ENCODE measurements around the gene AEBP1.

AEBP1 gene

DNA sequence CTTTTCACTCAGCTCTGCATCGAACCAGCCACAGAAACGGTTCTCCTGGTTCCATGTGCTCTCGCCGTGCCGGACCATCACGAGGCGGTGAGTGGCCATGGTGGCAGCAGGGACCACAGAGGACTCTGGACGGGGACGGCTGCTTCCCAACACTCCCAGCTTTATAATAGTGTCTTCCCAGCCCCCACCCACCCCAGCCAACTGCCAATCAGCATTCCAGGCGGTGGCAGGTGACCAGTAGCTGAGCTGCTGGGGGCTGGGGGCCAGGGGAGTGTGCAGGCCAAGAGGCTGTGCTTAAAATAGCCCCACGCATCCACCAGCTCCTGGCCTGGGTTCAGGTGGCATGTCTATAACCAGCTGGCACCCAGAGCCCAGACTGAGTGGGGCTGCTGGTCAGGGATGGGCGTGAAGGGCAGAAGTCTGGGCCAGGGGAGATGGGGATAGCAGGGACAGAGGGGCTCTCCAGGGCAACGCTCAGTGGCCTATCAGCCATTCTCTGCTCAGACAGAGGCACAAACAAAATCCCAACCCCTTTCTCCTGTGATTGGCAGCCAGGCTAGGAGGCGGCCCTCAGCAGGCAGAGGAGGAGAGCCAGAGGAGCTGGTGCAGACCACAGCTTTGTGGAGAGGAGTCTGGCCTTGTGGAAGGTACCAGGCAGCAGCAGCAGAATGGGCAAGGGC lies 38.6 kb upstream of the AEBP1 start, which contains the start of gene PGAM2:
Gene PGAM2 (minus strand): TSS at position 137 of the 680 bp plus-strand sequence. CDS start 38 bp downstream, at position 99.
- peaks cover 0 to 21% (median 13%) of the 10 kb centered on the region in 3 donors for H3K36me3 ChIP-seq
- DNase-seq, result peak; percentile 58 to 89
- TF ChIP-seq CTCF (IDR thresholded peaks at IDR 0.05), result no peak
- H3K4me3 ChIP-seq, result peak within 1 kb of the TSS; percentile 29 to 33
- H3K9me3 ChIP-seq, result no peaks in the 10 kb centered on the region
- peak within 1 kb of the TSS; percentile 37 to 39 for H3K27ac ChIP-seq
- H3K4me1 ChIP-seq, result peaks cover 0 to 49% (median 40%) of the 10 kb centered on the region in 4 donors
- H3K27me3 ChIP-seq, result no peaks in the 10 kb centered on the region
- intact Hi-C loops (cut with DNase I; ENCODE audit: low total_unique reads), result no loop called here

DNA sequence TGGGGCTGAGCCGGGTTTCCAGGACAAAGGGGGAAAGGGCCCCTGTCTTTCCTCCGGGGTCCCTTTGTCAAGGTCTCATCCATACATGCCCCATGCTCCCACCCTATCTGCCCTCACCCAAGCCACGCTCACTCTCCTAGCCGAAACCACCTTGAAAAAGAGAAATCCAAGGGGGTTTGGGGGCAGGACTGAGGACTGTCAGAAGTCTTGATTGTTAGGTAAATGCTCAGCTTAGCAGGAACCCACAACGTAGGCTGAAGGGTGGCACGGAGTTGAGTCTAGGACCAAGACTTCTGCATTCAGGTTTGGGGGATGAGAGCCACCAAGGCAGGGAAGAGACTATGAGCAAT lies 38.1 kb upstream of the AEBP1 start:
- peaks cover 0 to 49% (median 40%) of the 10 kb centered on the region in 4 donors for H3K4me1 ChIP-seq
- H3K27me3 ChIP-seq, result no peaks in the 10 kb centered on the region
- no peak overlapping the region for H3K4me3 ChIP-seq
- intact Hi-C loops (cut with DNase I; ENCODE audit: low total_unique reads), result no loop called here
- peak overlapping the region; percentile 37 to 39 for H3K27ac ChIP-seq
- no peak for DNase-seq
- no peaks in the 10 kb centered on the region for H3K9me3 ChIP-seq
- no peak for TF ChIP-seq CTCF (IDR thresholded peaks at IDR 0.05)
- H3K36me3 ChIP-seq, result peaks cover 0 to 16% (median 8%) of the 10 kb centered on the region in 3 donors

GRCh38 chr7:44066494-44067063 lies 37.6 kb upstream of the AEBP1 start:
- peaks cover 0 to 11% (median 6%) of the 10 kb centered on the region in 3 donors for H3K36me3 ChIP-seq
- no peaks in the 10 kb centered on the region for H3K9me3 ChIP-seq
- H3K4me3 ChIP-seq, result no peak overlapping the region
- peak; percentile 20 to 65 for DNase-seq
- H3K27ac ChIP-seq, result peak overlapping the region in 1 of 2 donors; percentile 39
- intact Hi-C loops (cut with DNase I; ENCODE audit: low total_unique reads), result no loop called here
- peaks cover 0 to 53% (median 40%) of the 10 kb centered on the region in 4 donors for H3K4me1 ChIP-seq
- no peak for TF ChIP-seq CTCF (IDR thresholded peaks at IDR 0.05)
- H3K27me3 ChIP-seq, result no peaks in the 10 kb centered on the region

DNA sequence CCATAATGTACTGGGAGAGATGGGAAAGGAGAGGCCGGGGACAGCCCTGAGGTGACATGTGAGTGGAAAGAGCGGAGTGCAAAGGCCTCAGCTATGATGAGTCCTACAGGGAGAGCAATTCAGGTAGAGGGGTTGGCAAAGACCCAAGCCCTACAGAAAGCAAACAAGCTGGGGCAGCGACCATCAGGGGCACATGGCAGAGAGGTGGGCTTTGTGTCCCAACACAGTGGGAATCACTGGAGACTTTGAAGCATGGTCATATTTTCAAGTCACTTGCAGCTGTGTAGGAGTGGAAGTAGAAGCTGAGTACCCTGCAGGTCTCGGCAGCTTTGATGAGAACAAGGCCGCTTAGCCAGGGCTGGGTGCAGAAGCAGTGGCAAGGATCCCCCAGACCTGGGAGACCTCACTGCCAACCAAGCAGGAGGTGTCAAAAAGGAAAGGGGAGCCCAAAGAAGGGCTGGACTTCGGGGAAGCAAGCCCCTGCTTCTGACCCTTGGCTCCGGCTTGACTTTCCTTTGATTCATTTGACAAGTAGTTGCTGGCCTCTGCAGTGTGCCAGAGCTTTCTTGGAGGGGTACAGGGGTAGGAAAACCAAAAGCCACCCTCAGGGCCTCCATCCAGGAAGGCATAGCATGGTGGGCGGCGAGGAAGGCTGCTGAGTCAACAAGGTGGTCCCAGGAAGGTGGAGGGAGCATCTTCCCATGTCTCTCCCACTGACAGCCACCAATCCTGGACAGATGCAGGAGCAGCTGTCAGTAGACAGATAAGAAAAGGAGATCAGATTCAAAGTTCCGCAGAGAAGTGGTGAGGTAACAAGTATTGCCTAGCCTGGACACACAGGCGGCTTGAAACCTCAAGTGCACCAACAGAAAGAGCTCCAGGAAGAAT lies 36.8 kb upstream of the AEBP1 start:
- Histone ChIP-seq H3K4me1 (peaks cover 0 to 56% (median 43%) of the 10 kb centered on the region in 4 donors), H3K4me3 (no peak overlapping the region), H3K27ac (no peak overlapping the region), H3K9me3 (no peaks in the 10 kb centered on the region), H3K27me3 (no peaks in the 10 kb centered on the region), H3K36me3 (peaks cover 0 to 4% (median 0%) of the 10 kb centered on the region in 3 donors)
- DNase-seq, result peak; percentile 19 to 60
- intact Hi-C loops (cut with DNase I; ENCODE audit: low total_unique reads), result no loop called here
- TF ChIP-seq CTCF (IDR thresholded peaks at IDR 0.05), result no peak

DNA sequence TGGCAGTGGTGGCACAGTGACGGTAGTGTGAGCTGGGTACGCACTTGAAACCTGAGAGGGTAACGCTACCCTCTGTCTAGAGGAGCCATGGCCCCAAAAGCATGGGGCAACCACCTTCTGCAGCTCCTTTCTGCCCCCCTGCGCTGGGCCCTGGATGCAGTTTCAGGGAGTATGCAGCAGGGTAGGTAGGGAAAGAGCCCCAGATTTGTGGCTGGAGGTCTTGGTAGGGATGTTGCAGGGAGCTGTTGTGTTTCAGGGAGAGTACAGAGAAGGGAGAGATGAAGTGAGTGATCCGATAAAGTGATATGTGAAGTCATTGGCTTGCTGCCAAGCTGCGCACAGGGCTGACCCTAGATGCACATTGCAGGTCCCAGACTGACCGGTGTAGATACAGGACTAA lies 36.1 kb upstream of the AEBP1 start:
- intact Hi-C loops (cut with DNase I; ENCODE audit: low total_unique reads), result no loop called here
- H3K27ac ChIP-seq, result no peak overlapping the region
- no peak overlapping the region for H3K4me3 ChIP-seq
- no peaks in the 10 kb centered on the region for H3K27me3 ChIP-seq
- H3K9me3 ChIP-seq, result no peaks in the 10 kb centered on the region
- TF ChIP-seq CTCF (IDR thresholded peaks at IDR 0.05), result no peak
- peak; percentile 23 to 49 for DNase-seq
- H3K36me3 ChIP-seq, result peaks cover 0 to 5% (median 2%) of the 10 kb centered on the region in 3 donors
- peaks cover 0 to 56% (median 43%) of the 10 kb centered on the region in 4 donors for H3K4me1 ChIP-seq
